ENCODE measurements around the gene DPM1. TPM values are rescaled to one million over a fixed set of nuclear protein-coding genes. Genes with fewer than 3 reads are reported as not detected.

Gene DPM1
- polyA plus RNA-seq, 1 of the 3 experiments (the other 2 are of a cell fraction): 72.1 TPM

DNA sequence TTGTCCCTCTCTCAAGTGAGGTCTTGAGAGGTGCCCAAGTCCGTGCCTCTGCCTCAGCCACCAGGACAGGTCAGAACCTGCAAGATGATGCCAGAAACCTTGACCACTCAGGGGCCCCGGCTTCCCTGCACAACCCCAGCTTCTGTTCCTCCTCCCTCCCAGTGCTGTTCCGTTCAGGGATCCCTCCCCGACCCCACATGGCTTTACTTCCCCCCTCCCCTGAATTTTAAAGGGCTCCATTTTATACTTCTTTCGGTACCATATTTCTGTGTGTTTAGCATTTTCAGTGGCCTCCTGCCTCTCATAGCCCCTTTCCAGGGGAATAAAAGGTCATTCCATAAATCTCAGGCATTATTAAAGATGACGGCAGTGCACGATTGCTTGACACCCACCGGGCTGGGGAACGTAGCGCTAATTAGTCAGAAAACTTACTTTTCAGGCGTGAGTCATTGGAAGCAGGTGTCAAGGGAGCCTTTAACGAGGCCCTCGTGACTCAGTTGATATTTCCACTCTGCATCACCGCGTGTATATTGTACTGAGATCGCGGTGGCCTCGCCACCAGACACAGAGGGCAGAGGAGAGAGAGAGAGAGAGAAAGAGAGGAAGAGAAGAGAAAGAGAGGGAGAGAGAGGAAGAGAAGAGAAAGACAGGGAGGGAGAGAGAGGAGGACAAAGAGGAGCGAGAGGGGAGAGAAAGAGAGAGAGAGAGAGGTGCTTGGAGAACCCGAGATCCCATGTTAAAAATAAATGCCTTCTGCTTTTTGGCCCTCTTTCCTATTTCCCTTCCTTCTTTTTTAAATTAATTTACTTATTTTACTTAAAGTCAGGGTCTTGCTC is 43.3 kb upstream of the DPM1 start:
- no peaks in the 10 kb centered on the region for H3K9me3 ChIP-seq
- WGBS (ENCODE audit: low lambda C conversion rate): 89% methylated on average over 19 of the region's 20 CpGs
- DNase-seq: no peak
- ChIA-PET CTCF (interaction anchor here (0.7 to 4.4 kb wide), 9 partner anchors 10 to 312 kb away, joined by 3 to 23 read pairs (median 5); no protein-coding TSS in a partner anchor), POLR2A (no interaction called here)
- H3K79me2 ChIP-seq (ENCODE audit: insufficient read depth): no peaks in the 10 kb centered on the region
- H3K27me3 ChIP-seq (ENCODE audit: insufficient read depth): no peaks in the 10 kb centered on the region
- H3K4me2 ChIP-seq: no peak overlapping the region
- TF ChIP-seq RAD21 (IDR thresholded peaks at IDR 0.05; ENCODE audit: low read length) (no peak), TCF12 (IDR thresholded peaks at IDR 0.05) (no peak)
- TF ChIP-seq, protein P1, sequence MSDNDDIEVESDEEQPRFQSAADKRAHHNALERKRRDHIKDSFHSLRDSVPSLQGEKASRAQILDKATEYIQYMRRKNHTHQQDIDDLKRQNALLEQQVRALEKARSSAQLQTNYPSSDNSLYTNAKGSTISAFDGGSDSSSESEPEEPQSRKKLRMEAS (IDR thresholded peaks at IDR 0.05; ENCODE audit: low read depth): no peak
- H3F3A ChIP-seq (replicated peaks; ENCODE audit: insufficient read depth): no peaks in the 10 kb centered on the region
- H3K9ac ChIP-seq: no peak overlapping the region
- no peak overlapping the region for H3K4me3 ChIP-seq (ENCODE audit: low read depth in 2 of 2, low read length in 1 of 2)
- H3K4me1 ChIP-seq (ENCODE audit: control insufficient read depth in 1 of 2, insufficient read depth in 2 of 2, low read depth in 1 of 2, low read length in 1 of 2): no peaks in the 10 kb centered on the region
- H3K36me3 ChIP-seq (replicated peaks in 1 of 2; ENCODE audit: control insufficient read depth in 1 of 2, insufficient read depth in 2 of 2, low read length in 1 of 2): no peaks in the 10 kb centered on the region
- H3K9me2 ChIP-seq: no peaks in the 10 kb centered on the region
- no peak overlapping the region for H3K27ac ChIP-seq (ENCODE audit: low read depth in 2 of 2, low read length in 1 of 2)
- H4K20me1 ChIP-seq (ENCODE audit: insufficient read depth): no peaks in the 10 kb centered on the region
- H2AFZ ChIP-seq (ENCODE audit: low read depth): no peak overlapping the region

DNA sequence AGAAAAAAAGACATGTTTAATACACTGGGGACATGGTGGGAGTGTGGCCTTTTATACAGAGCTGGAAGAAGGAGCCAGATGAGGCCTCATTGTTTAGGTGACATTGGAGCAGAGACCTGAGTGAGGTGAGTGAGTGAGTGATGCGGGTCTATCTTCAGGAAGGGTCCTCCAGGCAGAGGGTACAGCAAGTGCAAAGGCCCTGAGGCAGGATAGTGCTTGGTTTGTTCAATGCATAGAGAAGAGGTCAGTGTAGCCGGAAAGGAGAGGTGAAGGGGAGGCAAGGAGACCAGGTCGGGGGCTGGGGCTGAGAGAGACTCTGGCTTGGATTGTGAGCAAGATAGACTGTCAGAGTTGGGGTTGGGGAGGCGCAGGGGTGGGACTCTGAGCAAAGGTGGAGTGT is 41.0 kb upstream of the DPM1 start:
- Histone ChIP-seq H3K4me3 (ENCODE audit: low read depth in 2 of 2, low read length in 1 of 2) (no peak overlapping the region), H3K27ac (ENCODE audit: low read depth in 2 of 2, low read length in 1 of 2) (no peak overlapping the region), H3K9me3 (no peaks in the 10 kb centered on the region), H3K27me3 (ENCODE audit: insufficient read depth) (no peaks in the 10 kb centered on the region), H3K9me2 (no peaks in the 10 kb centered on the region), H2AFZ (ENCODE audit: low read depth) (no peak overlapping the region), H3K4me1 (ENCODE audit: control insufficient read depth in 1 of 2, insufficient read depth in 2 of 2, low read depth in 1 of 2, low read length in 1 of 2) (no peaks in the 10 kb centered on the region), H3K79me2 (ENCODE audit: insufficient read depth) (no peaks in the 10 kb centered on the region), H3K36me3 (replicated peaks in 1 of 2; ENCODE audit: control insufficient read depth in 1 of 2, insufficient read depth in 2 of 2, low read length in 1 of 2) (no peaks in the 10 kb centered on the region), H3K9ac (no peak overlapping the region), H3K4me2 (no peak overlapping the region), H3F3A (replicated peaks; ENCODE audit: insufficient read depth) (no peaks in the 10 kb centered on the region), H4K20me1 (ENCODE audit: insufficient read depth) (no peaks in the 10 kb centered on the region)
- TF ChIP-seq CHD2 (IDR thresholded peaks at IDR 0.05; ENCODE audit: low read length, partially characterized antibody) (no peak), SMC3 (IDR thresholded peaks at IDR 0.05; ENCODE audit: low read depth, low read length) (no peak), SIN3A (IDR thresholded peaks at IDR 0.05; ENCODE audit: borderline replicate concordance, low read depth, low read length) (no peak), GABPA (IDR thresholded peaks at IDR 0.05; ENCODE audit: low read depth) (no peak), FOSL2 (IDR thresholded peaks at IDR 0.05; ENCODE audit: borderline replicate concordance, low read depth) (no peak), FOXM1 (IDR thresholded peaks at IDR 0.05; ENCODE audit: low read depth) (no peak)
- ChIA-PET POLR2A (no interaction called here), CTCF (interaction anchor here (0.7 to 2.4 kb wide), 2 partner anchors 11 to 16 kb away, joined by 5 to 11 read pairs; no protein-coding TSS in a partner anchor)
- 86% methylated on average over 4 of the region's 4 CpGs for WGBS (ENCODE audit: low lambda C conversion rate)
- no peak for DNase-seq

Data from SK-N-SH (cell line).